ENCODE results near the gene ATP5MC3.
A peak's percentile ranks its signal among the peaks of the same experiment; 100 is the strongest.

Gene ATP5MC3

DNA sequence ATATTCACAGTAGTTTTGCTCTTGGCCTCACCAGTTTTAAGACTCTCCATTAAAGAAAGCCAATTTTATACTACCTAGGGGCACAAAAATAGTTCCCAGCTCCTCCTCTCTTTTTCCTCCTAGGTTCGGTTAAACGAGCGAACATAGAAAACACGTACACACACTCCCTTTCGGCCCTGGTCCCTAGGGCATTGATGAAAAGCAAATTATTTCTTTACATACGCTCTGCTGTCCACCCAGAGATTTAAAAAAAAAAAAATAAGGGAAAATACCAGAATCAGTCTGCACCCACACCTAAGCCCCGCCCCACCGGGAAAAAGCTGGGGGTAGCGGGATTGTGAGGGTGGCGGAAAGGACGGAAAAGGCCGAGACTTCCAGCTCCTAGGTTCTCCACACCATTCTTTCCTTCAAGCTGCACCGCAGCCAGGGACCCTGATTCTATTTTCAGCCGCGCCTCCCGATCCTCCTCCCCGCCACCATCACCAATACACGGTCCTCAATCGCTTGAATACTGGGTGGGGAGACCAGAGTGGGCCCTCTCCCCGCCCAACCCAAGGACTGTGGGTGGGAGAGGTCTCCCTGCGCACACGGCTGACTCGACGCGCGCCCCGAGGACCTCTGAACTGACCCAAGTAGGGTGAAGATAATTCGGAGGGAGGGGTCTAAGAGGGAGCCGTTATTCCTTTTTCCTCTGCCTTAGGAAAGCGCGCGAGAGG is 14.3 kb downstream of the ATP5MC3 start:
- no peaks in the 10 kb centered on the region for H3K9me3 ChIP-seq (ENCODE audit: control insufficient read depth, insufficient read depth, low read length)
- H3K27me3 ChIP-seq (ENCODE audit: control insufficient read depth, insufficient read depth, low read length), result no peaks in the 10 kb centered on the region
- H3K36me3 ChIP-seq (ENCODE audit: control insufficient read depth, insufficient read depth, low read length), result no peaks in the 10 kb centered on the region
- peaks cover 4% of the 10 kb centered on the region for H3K4me1 ChIP-seq (ENCODE audit: control insufficient read depth, insufficient read depth, low read length)
- peak overlapping the region; percentile 95 for H3K9ac ChIP-seq (ENCODE audit: low read depth, low read length)
- H3K4me3 ChIP-seq (ENCODE audit: low read depth, low read length), result peak overlapping the region; percentile 100

DNA sequence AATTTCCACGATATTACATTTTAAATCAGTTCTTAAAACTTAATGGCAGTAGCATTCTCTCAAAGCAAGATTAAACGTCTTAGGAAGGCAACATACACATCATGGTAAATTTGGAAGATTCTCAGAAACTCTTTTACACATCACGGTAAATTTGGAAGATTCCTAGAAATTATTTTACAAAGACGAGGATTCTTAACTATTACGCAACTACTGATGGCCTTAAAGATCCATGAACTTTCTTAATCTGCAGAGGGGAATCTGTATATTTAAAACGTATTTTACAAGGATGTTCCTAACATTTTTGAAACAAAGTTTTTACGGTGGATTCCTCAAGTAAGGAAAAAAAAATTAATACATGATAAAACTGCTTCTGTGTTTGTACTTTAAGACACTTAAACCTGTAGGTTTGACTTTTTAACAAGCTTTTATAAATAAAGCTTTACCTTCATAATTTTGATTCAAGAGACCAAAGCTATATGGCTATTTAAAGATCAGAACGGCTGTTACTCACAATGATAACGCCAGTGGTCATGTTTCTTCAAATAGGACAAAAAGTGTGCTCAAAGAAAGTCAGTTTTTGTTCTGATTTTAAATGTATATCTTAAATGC is 15.2 kb downstream of the ATP5MC3 start:
- peak overlapping the region; percentile 100 for H3K4me3 ChIP-seq (ENCODE audit: low read depth, low read length)
- H3K9me3 ChIP-seq (ENCODE audit: control insufficient read depth, insufficient read depth, low read length), result no peaks in the 10 kb centered on the region

DNA sequence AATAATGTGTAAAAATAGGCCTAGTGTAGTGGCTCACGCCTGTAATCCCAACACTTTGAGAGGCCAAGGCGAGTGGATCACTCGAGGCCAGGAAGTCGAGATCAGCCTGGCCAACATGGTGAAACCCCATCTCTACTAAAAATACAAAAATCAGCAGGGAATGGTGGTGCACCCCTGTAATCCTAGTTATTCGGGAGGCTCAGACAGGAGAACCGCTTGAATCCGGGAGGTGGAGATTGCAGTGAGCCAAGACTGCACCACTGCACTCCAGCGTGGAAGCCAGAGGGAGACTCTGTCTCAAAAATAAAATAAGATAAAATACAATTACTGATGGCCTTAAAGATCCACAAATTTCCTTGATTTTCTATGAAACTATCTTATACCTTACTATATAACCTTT is 17.3 kb downstream of the ATP5MC3 start:
- Histone ChIP-seq H3K36me3 (ENCODE audit: control insufficient read depth, insufficient read depth, low read length) (no peaks in the 10 kb centered on the region), H3K4me1 (ENCODE audit: control insufficient read depth, insufficient read depth, low read length) (peaks cover 3% of the 10 kb centered on the region), H3K9ac (ENCODE audit: low read depth, low read length) (no peak overlapping the region), H3K4me3 (ENCODE audit: low read depth, low read length) (no peak overlapping the region), H3K27me3 (ENCODE audit: control insufficient read depth, insufficient read depth, low read length) (no peaks in the 10 kb centered on the region), H3K9me3 (ENCODE audit: control insufficient read depth, insufficient read depth, low read length) (no peaks in the 10 kb centered on the region)

More for the DNA sequence above, 15.2 kb downstream of the ATP5MC3 start:
- H3K4me1 ChIP-seq (ENCODE audit: control insufficient read depth, insufficient read depth, low read length), result peaks cover 4% of the 10 kb centered on the region
- H3K27me3 ChIP-seq (ENCODE audit: control insufficient read depth, insufficient read depth, low read length), result no peaks in the 10 kb centered on the region
- H3K36me3 ChIP-seq (ENCODE audit: control insufficient read depth, insufficient read depth, low read length), result no peaks in the 10 kb centered on the region
- H3K9ac ChIP-seq (ENCODE audit: low read depth, low read length), result peak overlapping the region; percentile 95

DNA sequence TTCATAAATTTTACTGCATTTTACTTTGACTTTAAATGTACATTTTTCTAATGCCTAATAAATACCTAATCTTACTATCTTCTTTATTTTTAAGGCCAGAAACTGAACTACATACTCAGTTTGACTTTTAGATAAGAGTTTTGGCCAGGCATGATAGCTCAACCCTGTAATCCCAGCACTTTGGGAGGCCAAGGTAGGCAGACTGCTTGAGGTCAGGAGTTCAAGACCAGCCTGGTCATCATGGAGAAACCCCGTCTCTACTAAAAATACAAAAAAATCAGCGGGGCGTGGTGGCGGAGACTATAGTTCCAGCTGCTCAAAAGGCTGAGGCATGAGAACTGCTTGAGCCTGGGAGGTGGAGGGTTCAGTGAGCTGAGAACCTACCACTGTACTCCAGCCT is 22.6 kb downstream of the ATP5MC3 start:
- H3K9me3 ChIP-seq (ENCODE audit: control insufficient read depth, insufficient read depth, low read length), result no peaks in the 10 kb centered on the region
- H3K4me3 ChIP-seq (ENCODE audit: low read depth, low read length), result no peak overlapping the region
- no peak overlapping the region for H3K9ac ChIP-seq (ENCODE audit: low read depth, low read length)
- no peaks in the 10 kb centered on the region for H3K4me1 ChIP-seq (ENCODE audit: control insufficient read depth, insufficient read depth, low read length)
- H3K36me3 ChIP-seq (ENCODE audit: control insufficient read depth, insufficient read depth, low read length), result no peaks in the 10 kb centered on the region
- H3K27me3 ChIP-seq (ENCODE audit: control insufficient read depth, insufficient read depth, low read length), result no peaks in the 10 kb centered on the region

DNA sequence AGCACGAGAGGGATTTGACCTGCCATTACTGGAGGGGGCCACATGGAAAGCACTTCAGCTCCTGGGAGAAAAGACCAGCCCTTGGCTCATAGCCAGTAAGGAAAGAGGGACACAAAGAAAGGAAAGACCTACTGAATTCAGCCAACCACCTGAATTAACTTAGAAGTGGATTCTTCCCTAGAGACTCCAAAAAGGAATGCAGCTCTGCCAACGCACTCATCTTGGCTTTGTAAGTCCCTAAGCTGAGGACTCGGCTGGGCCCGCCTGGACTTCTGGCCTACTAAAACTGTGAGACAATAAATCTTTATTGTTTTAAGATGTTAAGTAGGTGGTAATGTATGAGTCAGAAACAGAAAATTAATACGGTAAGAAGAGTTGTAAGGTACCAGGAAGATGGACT is 25.0 kb downstream of the ATP5MC3 start:
- Histone ChIP-seq H3K27me3 (ENCODE audit: control insufficient read depth, insufficient read depth, low read length) (no peaks in the 10 kb centered on the region), H3K4me1 (ENCODE audit: control insufficient read depth, insufficient read depth, low read length) (no peaks in the 10 kb centered on the region), H3K9me3 (ENCODE audit: control insufficient read depth, insufficient read depth, low read length) (no peaks in the 10 kb centered on the region), H3K9ac (ENCODE audit: low read depth, low read length) (no peak overlapping the region), H3K36me3 (ENCODE audit: control insufficient read depth, insufficient read depth, low read length) (no peaks in the 10 kb centered on the region), H3K4me3 (ENCODE audit: low read depth, low read length) (no peak overlapping the region)

DNA sequence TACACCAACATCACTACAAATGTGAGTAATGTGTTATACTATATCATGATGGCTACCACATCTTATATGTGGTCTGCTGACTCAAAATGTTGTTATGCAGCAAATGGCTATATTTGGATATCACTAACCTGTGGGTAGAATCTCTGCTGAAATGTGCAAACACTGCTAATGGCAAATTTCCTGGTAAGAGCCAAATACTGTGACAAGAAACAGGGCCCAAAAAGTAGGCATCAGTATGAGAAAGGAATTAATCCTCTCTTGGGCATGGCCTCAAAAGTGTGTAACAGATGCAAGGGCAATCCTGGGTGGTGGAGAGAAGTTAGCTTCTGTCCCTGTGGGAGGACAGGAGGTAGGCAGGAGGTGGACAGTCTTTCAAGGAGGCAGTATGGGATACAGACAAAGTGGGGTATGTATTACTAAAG is 26.8 kb downstream of the ATP5MC3 start:
- Histone ChIP-seq H3K9me3 (ENCODE audit: control insufficient read depth, insufficient read depth, low read length) (no peaks in the 10 kb centered on the region), H3K4me3 (ENCODE audit: low read depth, low read length) (no peak overlapping the region), H3K27me3 (ENCODE audit: control insufficient read depth, insufficient read depth, low read length) (no peaks in the 10 kb centered on the region), H3K4me1 (ENCODE audit: control insufficient read depth, insufficient read depth, low read length) (no peaks in the 10 kb centered on the region), H3K36me3 (ENCODE audit: control insufficient read depth, insufficient read depth, low read length) (peaks cover 1% of the 10 kb centered on the region), H3K9ac (ENCODE audit: low read depth, low read length) (no peak overlapping the region)

DNA sequence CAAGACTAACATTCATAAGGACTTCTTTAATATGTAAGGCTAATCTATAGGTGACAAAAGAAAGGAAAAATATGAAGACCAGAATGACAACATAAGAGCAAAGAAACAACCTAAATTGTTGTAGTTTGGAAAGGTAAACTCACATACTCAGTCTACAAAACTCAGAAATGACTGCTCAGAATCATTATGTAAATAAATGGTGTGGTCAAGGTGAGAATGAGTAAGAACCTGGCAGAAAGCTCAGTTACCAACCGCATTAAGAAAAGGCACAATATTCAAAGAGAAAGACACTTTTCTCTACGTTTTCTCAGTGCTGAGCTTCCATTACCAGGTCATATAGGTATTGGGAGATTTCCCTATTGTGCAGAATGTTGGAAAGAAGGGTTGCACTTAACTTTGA is 29.3 kb downstream of the ATP5MC3 start:
- no peak overlapping the region for H3K4me3 ChIP-seq (ENCODE audit: low read depth, low read length)

DNA sequence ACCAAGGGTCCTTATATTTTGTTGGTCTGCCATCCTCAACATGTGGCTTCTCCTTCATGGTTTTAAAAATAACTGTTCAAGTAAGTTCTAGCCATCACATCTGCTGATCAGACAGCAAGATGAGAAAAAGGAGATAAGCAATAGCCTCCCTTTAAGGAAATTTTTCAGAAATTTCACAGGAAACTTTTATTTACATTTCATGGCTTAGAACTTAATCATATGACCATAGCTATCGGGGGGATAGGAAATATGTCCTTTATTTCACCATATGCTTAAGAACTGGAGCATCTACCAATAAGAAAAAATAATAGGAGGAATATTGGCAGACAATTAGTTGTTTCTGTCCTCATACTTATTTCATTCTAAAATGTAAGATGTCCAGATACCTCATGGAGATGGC is 29.7 kb downstream of the ATP5MC3 start:
- Histone ChIP-seq H3K9me3 (ENCODE audit: control insufficient read depth, insufficient read depth, low read length) (no peaks in the 10 kb centered on the region), H3K4me3 (ENCODE audit: low read depth, low read length) (no peak overlapping the region), H3K9ac (ENCODE audit: low read depth, low read length) (no peak overlapping the region), H3K36me3 (ENCODE audit: control insufficient read depth, insufficient read depth, low read length) (peaks cover 5% of the 10 kb centered on the region), H3K27me3 (ENCODE audit: control insufficient read depth, insufficient read depth, low read length) (no peaks in the 10 kb centered on the region), H3K4me1 (ENCODE audit: control insufficient read depth, insufficient read depth, low read length) (no peaks in the 10 kb centered on the region)

More for the DNA sequence above, 29.3 kb downstream of the ATP5MC3 start:
- no peaks in the 10 kb centered on the region for H3K4me1 ChIP-seq (ENCODE audit: control insufficient read depth, insufficient read depth, low read length)
- peaks cover 5% of the 10 kb centered on the region for H3K36me3 ChIP-seq (ENCODE audit: control insufficient read depth, insufficient read depth, low read length)
- no peaks in the 10 kb centered on the region for H3K9me3 ChIP-seq (ENCODE audit: control insufficient read depth, insufficient read depth, low read length)
- H3K27me3 ChIP-seq (ENCODE audit: control insufficient read depth, insufficient read depth, low read length), result no peaks in the 10 kb centered on the region
- H3K9ac ChIP-seq (ENCODE audit: low read depth, low read length), result no peak overlapping the region

DNA sequence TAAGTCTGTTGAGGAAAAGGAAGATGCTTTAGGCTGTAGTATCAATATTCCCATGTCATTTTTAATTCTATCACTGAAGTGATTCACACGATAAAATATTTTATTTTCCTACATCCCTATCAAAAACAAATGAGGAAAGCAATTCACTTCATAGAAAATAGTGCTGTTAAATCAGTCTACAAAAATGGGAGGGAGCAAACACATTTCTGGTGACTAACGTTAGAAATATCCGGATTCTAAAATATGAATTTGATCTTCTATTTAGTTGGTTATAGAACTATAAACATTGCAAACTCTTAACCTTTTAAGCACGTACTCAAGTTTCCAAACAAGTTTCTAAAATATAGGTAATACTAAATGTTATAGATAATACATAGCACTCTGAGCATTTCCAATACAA is 34.3 kb downstream of the ATP5MC3 start:
- Histone ChIP-seq H3K9me3 (ENCODE audit: control insufficient read depth, insufficient read depth, low read length) (no peaks in the 10 kb centered on the region), H3K4me3 (ENCODE audit: low read depth, low read length) (no peak overlapping the region), H3K36me3 (ENCODE audit: control insufficient read depth, insufficient read depth, low read length) (peaks cover 5% of the 10 kb centered on the region), H3K9ac (ENCODE audit: low read depth, low read length) (no peak overlapping the region), H3K4me1 (ENCODE audit: control insufficient read depth, insufficient read depth, low read length) (no peaks in the 10 kb centered on the region), H3K27me3 (ENCODE audit: control insufficient read depth, insufficient read depth, low read length) (no peaks in the 10 kb centered on the region)

DNA sequence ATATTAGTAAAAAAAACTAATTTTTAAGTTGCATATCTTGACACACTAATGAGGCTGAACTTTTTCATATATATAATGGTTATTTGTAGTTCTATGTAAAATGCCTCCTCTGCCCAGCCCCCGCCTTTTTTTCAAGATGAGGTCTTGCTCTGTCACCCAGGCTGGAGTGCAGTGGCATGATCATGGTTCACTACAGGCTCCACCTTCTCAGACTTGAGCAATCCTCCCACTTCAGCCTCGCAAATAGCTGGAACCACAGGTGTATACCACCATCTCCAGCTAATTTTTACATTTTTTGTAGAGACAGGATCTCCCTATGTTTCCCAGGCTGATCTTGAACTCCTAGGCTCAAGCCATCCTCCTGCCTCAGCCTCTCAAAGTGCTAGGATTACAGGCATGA is 37.8 kb downstream of the ATP5MC3 start:
- H3K4me3 ChIP-seq (ENCODE audit: low read depth, low read length), result no peak overlapping the region
- no peaks in the 10 kb centered on the region for H3K9me3 ChIP-seq (ENCODE audit: control insufficient read depth, insufficient read depth, low read length)
- H3K4me1 ChIP-seq (ENCODE audit: control insufficient read depth, insufficient read depth, low read length), result no peaks in the 10 kb centered on the region
- H3K36me3 ChIP-seq (ENCODE audit: control insufficient read depth, insufficient read depth, low read length), result no peaks in the 10 kb centered on the region
- H3K27me3 ChIP-seq (ENCODE audit: control insufficient read depth, insufficient read depth, low read length), result no peaks in the 10 kb centered on the region
- no peak overlapping the region for H3K9ac ChIP-seq (ENCODE audit: low read depth, low read length)

DNA sequence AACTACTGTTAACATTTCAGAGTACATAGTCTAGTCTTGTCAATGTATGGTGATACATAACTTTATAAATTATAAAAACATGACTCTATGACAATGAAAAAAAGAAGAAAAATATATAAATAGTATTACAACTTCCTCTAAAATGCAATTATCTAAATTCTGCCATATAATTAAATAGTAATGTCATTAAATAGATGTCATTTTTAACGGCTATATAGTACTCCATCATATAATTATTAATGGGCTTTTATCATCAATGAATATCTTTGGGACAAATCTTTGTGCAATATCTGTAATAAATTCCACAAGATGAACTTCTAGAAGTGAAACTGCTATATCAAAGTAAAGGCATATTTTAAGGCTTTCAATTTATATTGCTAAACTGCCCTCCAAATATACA is 38.3 kb downstream of the ATP5MC3 start:
- Histone ChIP-seq H3K4me1 (ENCODE audit: control insufficient read depth, insufficient read depth, low read length) (no peaks in the 10 kb centered on the region), H3K36me3 (ENCODE audit: control insufficient read depth, insufficient read depth, low read length) (no peaks in the 10 kb centered on the region), H3K27me3 (ENCODE audit: control insufficient read depth, insufficient read depth, low read length) (no peaks in the 10 kb centered on the region), H3K9ac (ENCODE audit: low read depth, low read length) (no peak overlapping the region), H3K4me3 (ENCODE audit: low read depth, low read length) (no peak overlapping the region), H3K9me3 (ENCODE audit: control insufficient read depth, insufficient read depth, low read length) (no peaks in the 10 kb centered on the region)

DNA sequence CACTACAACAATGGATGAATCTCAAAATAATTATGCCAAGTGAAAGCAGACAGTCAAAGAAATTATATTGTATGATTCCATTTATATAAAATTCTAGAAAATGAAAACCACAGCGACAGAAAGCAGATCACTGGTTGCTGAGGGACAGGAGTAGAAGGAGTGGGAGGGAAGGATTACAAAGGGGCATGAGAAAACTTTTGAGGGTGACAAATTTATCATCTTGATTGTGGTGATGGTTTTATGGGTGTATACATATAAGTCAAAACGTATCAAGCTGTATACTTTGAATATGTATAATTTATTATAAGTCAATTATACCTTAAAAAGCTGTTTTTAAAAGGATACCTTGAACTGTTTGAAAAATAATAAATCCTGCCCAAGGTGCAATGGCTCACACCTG is 41.2 kb downstream of the ATP5MC3 start:
- H3K36me3 ChIP-seq (ENCODE audit: control insufficient read depth, insufficient read depth, low read length), result no peaks in the 10 kb centered on the region
- no peaks in the 10 kb centered on the region for H3K27me3 ChIP-seq (ENCODE audit: control insufficient read depth, insufficient read depth, low read length)
- H3K9ac ChIP-seq (ENCODE audit: low read depth, low read length), result no peak overlapping the region
- H3K4me1 ChIP-seq (ENCODE audit: control insufficient read depth, insufficient read depth, low read length), result no peaks in the 10 kb centered on the region
- H3K4me3 ChIP-seq (ENCODE audit: low read depth, low read length), result no peak overlapping the region
- H3K9me3 ChIP-seq (ENCODE audit: control insufficient read depth, insufficient read depth, low read length), result no peaks in the 10 kb centered on the region

Data from iPS-15b (cell line).